GM12878 (cell line): ENCODE data around the gene CFAP97D2. TPM values are rescaled to one million over a fixed set of nuclear protein-coding genes. Genes with fewer than 3 reads are reported as not detected.

Experiments used
- ATAC-seq: fragments of 200-7000 bp; cut with Tn5 transposase; 3 replicates; pipeline ENCODE4 v1.9.1; 2020; ENCODE audit warnings: mild to moderate bottlenecking, moderate library complexity
- BruUV-seq: library from RNA; stranded (reverse); fragments of 400-500 nt; replicated peaks from 2 replicates; lab custom pipeline; 2021; lab: Mats Ljungman, UMichigan
- CTCF ChIA-PET: fragments of 300-600 bp; sonication (Branson Sonifier 250); formaldehyde crosslinking; extraction: SDS; loops from one replicate; lab custom pipeline; 2021; ENCODE audit warnings: inconsistent platforms; lab: Yijun Ruan, JAX
- POLR2A ChIA-PET: fragments of 350-600 bp; formaldehyde crosslinking; extraction: SDS; loops from one replicate; lab custom pipeline; 2021; ENCODE audit warnings: inconsistent platforms; lab: Charles Lee
- RAD21 ChIA-PET: fragments of 300-600 bp; sonication (Branson Sonifier 250); formaldehyde crosslinking; loops from one replicate; lab custom pipeline; 2023; ENCODE audit warnings: antibody characterized with exemption; ENCODE audit not compliant: unreplicated experiment; lab: Charles Lee
- SMC1A ChIA-PET: fragments of 300-600 bp; sonication (Branson Sonifier 250); formaldehyde crosslinking; loops from one replicate; lab custom pipeline; 2023; ENCODE audit not compliant: unreplicated experiment, uncharacterized antibody; lab: Charles Lee
- DNase-seq: peaks from one replicate; pipeline ENCODE4 v3.0.0-alpha.2; 2011; ENCODE audit warnings: low read depth, low spot score
- FAIRE-seq: peaks from 3 replicates; lab custom pipeline; 2011; peaks lifted over from hg19 to GRCh38; lab: Jason Lieb, UNC
- H2AFZ ChIP-seq: 2 replicates; pipeline ENCODE4 v1.6.0; 2011; ENCODE audit warnings: low read depth, low read length, control low read depth; ENCODE audit not compliant: control insufficient read depth
- H3K27ac ChIP-seq: 2 replicates; pipeline ENCODE4 v1.5.1; 2011; ENCODE audit warnings: control low read depth; ENCODE audit not compliant: control insufficient read depth, insufficient read depth
- H3K27me3 ChIP-seq, 2 experiments: replicated peaks in 1 of 2; 2 replicates each; pipeline versions ENCODE4 v1.6.0 to v1.6.1; 2011; ENCODE audit warnings: low read length in 1 of 2; ENCODE audit not compliant: control insufficient read depth in 2 of 2, insufficient read depth in 2 of 2
- H3K36me3 ChIP-seq, 2 experiments: 2 replicates each; pipeline ENCODE4 v1.5.1; 2011; ENCODE audit warnings: low read length in 1 of 2; ENCODE audit not compliant: control insufficient read depth in 2 of 2, insufficient read depth in 2 of 2
- H3K4me1 ChIP-seq: 2 replicates; pipeline ENCODE4 v1.6.1; 2011; ENCODE audit warnings: mild to moderate bottlenecking, low read length, moderate library complexity, mixed read lengths; ENCODE audit not compliant: control insufficient read depth, insufficient read depth
- H3K4me2 ChIP-seq: 2 replicates; pipeline ENCODE4 v1.6.0; 2011; ENCODE audit warnings: control low read depth; ENCODE audit not compliant: control insufficient read depth, insufficient read depth
- H3K4me3 ChIP-seq: fragments of 200-600 bp; sonication (generic); 2 replicates; pipeline ENCODE4 v1.5.1; 2016
- H3K79me2 ChIP-seq: 2 replicates; pipeline ENCODE4 v1.6.0; 2011; ENCODE audit warnings: low read length; ENCODE audit not compliant: control insufficient read depth, insufficient read depth
- H3K9ac ChIP-seq: 2 replicates; pipeline ENCODE4 v1.8.0; 2011; ENCODE audit warnings: low read length, control low read depth, mixed read lengths; ENCODE audit not compliant: control insufficient read depth, insufficient read depth
- H3K9me3 ChIP-seq: replicated peaks from 3 replicates; pipeline ENCODE4 v1.5.1; 2011; ENCODE audit warnings: mild to moderate bottlenecking, low read length; ENCODE audit not compliant: control insufficient read depth, insufficient read depth
- H4K20me1 ChIP-seq: 2 replicates; pipeline ENCODE4 v1.6.0; 2011; ENCODE audit not compliant: control insufficient read depth, insufficient read depth
- BMI1 ChIP-seq: fragments of 450-650 bp; IDR thresholded peaks from 2 replicates; pipeline ENCODE4 v1.6.1; 2016; ENCODE audit warnings: mild to moderate bottlenecking, moderate library complexity, borderline replicate concordance
- HCFC1 ChIP-seq: fragments of 150-350 bp; IDR thresholded peaks from 2 replicates; pipeline ENCODE4 v1.6.1; 2014; ENCODE audit warnings: low read length
- NR2C2 ChIP-seq: IDR thresholded peaks from 2 replicates; pipeline ENCODE4 v1.6.1; 2011; ENCODE audit warnings: borderline replicate concordance, low read depth; ENCODE audit not compliant: control insufficient read depth, insufficient read length
- NRF1 ChIP-seq: conservative IDR thresholded peaks from 2 replicates; pipeline ENCODE4 v1.6.1; 2011; ENCODE audit warnings: mild to moderate bottlenecking, low read depth, low read length, improper control_type of control experiment
- SMC3 ChIP-seq: IDR thresholded peaks from 2 replicates; pipeline ENCODE4 v1.6.1; 2011; ENCODE audit warnings: low read length, improper control_type of control experiment, borderline replicate concordance
- SP1 ChIP-seq: IDR thresholded peaks from one replicate; pipeline ENCODE4 v1.6.1; 2011; ENCODE audit warnings: low read depth, low read length
- SRF ChIP-seq, 2 experiments: IDR thresholded peaks; 2 replicates each; pipeline ENCODE4 v1.6.1; 2011; ENCODE audit warnings: low read depth in 2 of 2, low read length in 2 of 2, mild to moderate bottlenecking in 1 of 2, moderate library complexity in 1 of 2
- STAT1 ChIP-seq: fragments of 450-650 bp; conservative IDR thresholded peaks from 2 replicates; pipeline ENCODE4 v1.6.1; 2014; ENCODE audit warnings: antibody characterized with exemption, mild to moderate bottlenecking
- WGBS: methylation state at CpG from one replicate; pipeline ENCODE4 v1.1.6; 2016; ENCODE audit warnings: low lambda C conversion rate; ENCODE audit not compliant: insufficient replicate concordance, insufficient coverage; ENCODE audit errors: missing lambda C conversion rate; 5-methylcytosine and 5-hydroxymethylcytosine counted together
- in situ Hi-C: fragments of 300-500 bp; cut with MboI; formaldehyde crosslinking; loops from 9 replicates; pipeline ENCODE4 v1.14.3; 2018; ENCODE audit warnings: mixed read lengths
- intact Hi-C: fragments of 100-400 bp; cut with micrococcal nuclease; formaldehyde crosslinking; loops from one replicate; pipeline ENCODE4 v1.14.2; 2022; ENCODE audit not compliant: unreplicated experiment
- polyA plus RNA-seq, 11 experiments: library from polyadenylated mRNA; depleted of rRNA in 4 of 11; unstranded in 6 of 11; stranded (reverse) in 5 of 11; fragments of >200 nt; fragmentation: Nextera tagmentation in 4 of 11; fragmentation: Illumina TruSeq in 1 of 11; extraction: Ambion mirVana in 4 of 11; extraction: Trizol in 1 of 11; gene quantifications; 1 replicate in 1 of 11; 2 replicates in 10 of 11; pipeline versions ENCODE4 v1.2.1 to v1.2.3, GENCODE V29; 2011 to 2016; ENCODE audit warnings: inconsistent platforms in 2 of 11, missing spikeins in 2 of 11, low read depth in 1 of 11
- total RNA-seq, 4 experiments: library from RNA; depleted of rRNA in 3 of 4; stranded (reverse); fragments of >200 nt in 3 of 4; fragmentation: Illumina TruSeq in 1 of 4; extraction: Trizol in 1 of 4; gene quantifications; 2 replicates each; pipeline versions ENCODE4 v1.2.1 to v1.2.3, GENCODE V29; 2013 to 2021

The CFAP97D2 gene
- total and polyA plus RNA-seq, 10 of the 15 experiments (the other 5 are each of a cell fraction or from before 2014, with no cell fraction given) = not detected

GRCh38 chr13:114177245-114178010 is 1.6 kb upstream of the CFAP97D2 start:
- Histone ChIP-seq H4K20me1 (no peaks in the 10 kb centered on the region), H3K9ac (no peak overlapping the region), H2AFZ (no peak overlapping the region), H3K36me3 (no peaks in the 10 kb centered on the region), H3K4me3 (no peak overlapping the region), H3K27ac (no peak overlapping the region), H3K4me2 (no peak overlapping the region), H3K79me2 (no peaks in the 10 kb centered on the region), H3K27me3 (0 out of 4 replicates have a peak, but pooled peaks cover 0 to 3% of the 10 kb centered on the region in 2 experiments), H3K9me3 (peaks cover 14% of the 10 kb centered on the region; the same call in 2 of the 3 replicates), H3K4me1 (no peaks in the 10 kb centered on the region)
- ChIA-PET RAD21 (no interaction called here), CTCF (no interaction called here), POLR2A (no interaction called here), SMC1A (interaction anchor here (1.0 kb wide), 1 partner anchor 18 kb away, joined by 4 read pairs; no protein-coding TSS in a partner anchor)
- DNase-seq (no peak), ATAC-seq (no peak), FAIRE-seq (no peak)
- WGBS = 18% methylated on average over 12 of the region's 12 CpGs
- in situ Hi-C loops (no loop called here), intact Hi-C loops (no loop called here)
- no TSS peak for BruUV-seq
- TF ChIP-seq SP1 (no peak), SMC3 (no peak), NRF1 (no peak), HCFC1 (no peak), BMI1 (no peak), STAT1 (no peak), NR2C2 (no peak), SRF (IDR thresholded peaks at IDR 0.05; ENCODE audit: low read depth in 2 of 2, low read length in 2 of 2) (no peak)
